Body of pancreas (tissue), 4 donors: Measurements from ENCODE around the gene ZNF117. TPM values are rescaled to one million over a fixed set of nuclear protein-coding genes. Genes with fewer than 3 reads are reported as not detected.
A peak's percentile ranks its signal among the peaks of the same experiment; 100 is the strongest.

Experiments used
- ATAC-seq: fragments of 150-250 bp; one replicate; pipeline ENCODE4 v1.9.1; 2016
- DNase-seq, 4 donors: peaks; one replicate each; pipeline ENCODE4 v3.0.0-alpha.2; 2019
- H3K27ac ChIP-seq, 4 donors: fragments of 200-600 bp; sonication (generic); 1 replicate in 3 of 4; 2 replicates in 1 of 4; pipeline versions ENCODE4 v1.5.1 to v1.6.1; 2016 to 2019; ENCODE audit warnings: mild to moderate bottlenecking in 1 of 4, mixed read lengths in 1 of 4, moderate library complexity in 1 of 4
- H3K27me3 ChIP-seq, 2 donors: fragments of 200-600 bp; sonication (generic); one replicate each; pipeline ENCODE4 v1.6.0; 2016; ENCODE audit warnings: mild to moderate bottlenecking in 1 of 2
- H3K36me3 ChIP-seq, 2 donors: fragments of 200-600 bp; sonication (generic); replicated peaks in 1 of 2; 2 replicates each; pipeline ENCODE4 v1.5.1; 2016; ENCODE audit warnings: low read depth in 2 of 2; ENCODE audit not compliant: insufficient read depth in 1 of 2
- H3K4me1 ChIP-seq: fragments of 200-600 bp; sonication (generic); one replicate; pipeline ENCODE4 v1.6.0; 2016
- H3K4me3 ChIP-seq, 2 donors: fragments of 200-600 bp; sonication (generic); 1 replicate in 1 of 2; 2 replicates in 1 of 2; pipeline ENCODE4 v1.5.1; 2016 to 2019
- H3K9me3 ChIP-seq, 3 donors: fragments of 200-600 bp; sonication (generic); 1 replicate in 2 of 3; 2 replicates in 1 of 3; pipeline ENCODE4 v1.5.1; 2016
- POLR2A ChIP-seq, 3 donors: fragments of 450-650 bp; IDR thresholded peaks; one replicate each; pipeline ENCODE4 v1.6.1; 2016; ENCODE audit warnings: antibody characterized with exemption in 3 of 3, mild to moderate bottlenecking in 2 of 3
- WGBS, 2 donors: methylation state at CpG; one replicate each; pipeline ENCODE4 v1.1.5; 2017; 5-methylcytosine and 5-hydroxymethylcytosine counted together
- intact Hi-C: fragments of 100-400 bp; cut with DNase I; formaldehyde crosslinking; loops from one replicate; pipeline ENCODE4 v1.15.1; 2023
- total RNA-seq, 2 donors: library from RNA; depleted of rRNA; stranded (reverse); fragments of >200 nt; gene quantifications; one replicate each; pipeline ENCODE4 v1.1.0, GENCODE V29; 2016
- TF ChIP-seq, protein P1 (sequence below), 7 experiments: fragments of 450-650 bp in 4 of 7; fragments of 200-600 bp in 3 of 7; sonication (generic) in 3 of 7; IDR thresholded peaks; one replicate each; pipeline ENCODE4 v1.5.1; 2016 to 2019; ENCODE audit warnings: antibody characterized with exemption in 7 of 7

The ZNF117 gene
- total RNA-seq, 2 donors from 2014 or later: 6.9 to 11.2 TPM

DNA sequence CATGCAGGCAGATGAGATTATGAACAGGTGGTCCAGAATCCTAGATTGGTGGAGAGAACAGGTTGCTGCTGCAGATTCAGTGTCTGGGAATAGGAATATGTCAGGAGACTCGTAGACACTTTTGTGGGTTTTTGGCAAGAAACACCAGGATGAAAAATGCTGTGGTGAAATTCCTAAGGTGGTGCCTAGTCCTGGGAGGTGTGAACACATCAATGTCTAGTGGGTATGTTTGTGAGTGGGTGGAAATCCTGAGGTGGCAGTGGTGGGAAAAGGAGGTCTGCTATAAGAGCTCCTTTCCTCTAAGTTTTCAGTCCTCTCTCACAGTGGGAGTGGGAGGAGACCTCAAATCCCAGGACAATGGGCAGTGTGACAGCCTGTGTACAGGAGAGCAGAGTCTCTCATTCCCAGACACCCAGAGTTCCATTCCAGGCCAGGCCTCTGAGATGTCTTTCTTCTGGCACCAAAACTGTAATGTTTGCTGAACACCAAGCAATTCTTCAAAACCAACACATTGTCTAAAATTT, 10.5 kb upstream of the ZNF117 start:
- H3K9me3 ChIP-seq: no peaks in the 10 kb centered on the region
- WGBS, 2 donors: 0% methylated on average over 1 of the region's 1 CpG
- TF ChIP-seq, protein P1, sequence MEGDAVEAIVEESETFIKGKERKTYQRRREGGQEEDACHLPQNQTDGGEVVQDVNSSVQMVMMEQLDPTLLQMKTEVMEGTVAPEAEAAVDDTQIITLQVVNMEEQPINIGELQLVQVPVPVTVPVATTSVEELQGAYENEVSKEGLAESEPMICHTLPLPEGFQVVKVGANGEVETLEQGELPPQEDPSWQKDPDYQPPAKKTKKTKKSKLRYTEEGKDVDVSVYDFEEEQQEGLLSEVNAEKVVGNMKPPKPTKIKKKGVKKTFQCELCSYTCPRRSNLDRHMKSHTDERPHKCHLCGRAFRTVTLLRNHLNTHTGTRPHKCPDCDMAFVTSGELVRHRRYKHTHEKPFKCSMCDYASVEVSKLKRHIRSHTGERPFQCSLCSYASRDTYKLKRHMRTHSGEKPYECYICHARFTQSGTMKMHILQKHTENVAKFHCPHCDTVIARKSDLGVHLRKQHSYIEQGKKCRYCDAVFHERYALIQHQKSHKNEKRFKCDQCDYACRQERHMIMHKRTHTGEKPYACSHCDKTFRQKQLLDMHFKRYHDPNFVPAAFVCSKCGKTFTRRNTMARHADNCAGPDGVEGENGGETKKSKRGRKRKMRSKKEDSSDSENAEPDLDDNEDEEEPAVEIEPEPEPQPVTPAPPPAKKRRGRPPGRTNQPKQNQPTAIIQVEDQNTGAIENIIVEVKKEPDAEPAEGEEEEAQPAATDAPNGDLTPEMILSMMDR (IDR thresholded peaks at IDR 0.05): no peak
- TF ChIP-seq POLR2A (IDR thresholded peaks at IDR 0.05): no peak
- H3K27me3 ChIP-seq: no peaks in the 10 kb centered on the region
- no peak overlapping the region for H3K4me3 ChIP-seq
- no peak for DNase-seq
- no peak for ATAC-seq
- intact Hi-C loops: no loop called here
- H3K4me1 ChIP-seq: peaks cover 81% of the 10 kb centered on the region
- H3K36me3 ChIP-seq: no peaks in the 10 kb centered on the region
- H3K27ac ChIP-seq: peak overlapping the region in 2 of 4 donors; percentile 12 to 60

DNA sequence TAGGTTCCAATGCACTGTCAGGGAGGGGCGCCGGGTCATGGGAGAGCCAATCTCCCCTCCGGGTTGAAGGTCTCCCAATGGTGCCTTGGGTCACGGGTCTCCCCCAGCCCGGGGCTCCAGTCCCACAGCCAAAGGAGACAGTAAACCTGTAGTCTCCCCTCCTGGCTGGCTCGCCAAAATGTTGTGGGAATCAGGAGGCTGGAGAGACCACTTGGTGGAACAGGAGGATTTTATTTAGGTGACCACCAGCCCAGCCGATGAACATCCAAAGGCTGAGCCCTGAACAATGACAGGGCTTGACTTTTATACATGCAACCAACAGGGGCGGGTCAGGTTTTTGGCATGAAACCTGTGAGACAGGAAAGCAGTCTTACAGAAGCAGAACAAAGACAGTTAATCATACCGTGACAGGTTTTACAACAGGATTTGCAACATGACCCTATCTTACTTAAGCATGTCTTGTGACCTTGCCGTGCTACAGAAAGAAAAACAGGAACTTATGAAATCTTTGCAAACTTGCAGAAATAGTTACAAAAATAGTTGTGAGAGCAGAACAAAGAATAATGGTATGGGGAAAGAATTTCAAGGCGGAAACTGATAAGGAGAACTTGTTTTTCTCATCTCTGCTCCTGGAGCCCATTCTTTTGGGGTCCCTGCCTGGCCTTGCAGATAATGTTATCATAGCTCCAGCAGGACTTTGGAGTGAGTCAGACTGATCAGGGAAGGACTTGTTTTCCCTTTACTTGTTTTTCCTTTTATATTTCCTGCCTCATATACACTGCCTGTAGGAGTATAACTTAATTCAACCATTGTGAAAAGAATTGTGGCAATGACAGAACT, 8.5 kb upstream of the ZNF117 start:
- Histone ChIP-seq H3K4me1 (peaks cover 68% of the 10 kb centered on the region), H3K4me3 (no peak overlapping the region), H3K27ac (peak overlapping the region; percentile 53 to 83 (median 80)), H3K36me3 (no peaks in the 10 kb centered on the region), H3K9me3 (no peaks in the 10 kb centered on the region), H3K27me3 (no peaks in the 10 kb centered on the region)
- WGBS, 2 donors: 25 to 60% methylated on average over 4 to 11 of the region's 11 CpGs
- peak; percentile 61 to 77 (median 68) for DNase-seq
- TF ChIP-seq, protein P1 (IDR thresholded peaks at IDR 0.05): peak in 1 of 7 experiments; percentile 19
- TF ChIP-seq POLR2A (IDR thresholded peaks at IDR 0.05): peak in 1 of 3 donors; percentile 38
- peak; percentile 78 for ATAC-seq
- intact Hi-C loops: no loop called here

DNA sequence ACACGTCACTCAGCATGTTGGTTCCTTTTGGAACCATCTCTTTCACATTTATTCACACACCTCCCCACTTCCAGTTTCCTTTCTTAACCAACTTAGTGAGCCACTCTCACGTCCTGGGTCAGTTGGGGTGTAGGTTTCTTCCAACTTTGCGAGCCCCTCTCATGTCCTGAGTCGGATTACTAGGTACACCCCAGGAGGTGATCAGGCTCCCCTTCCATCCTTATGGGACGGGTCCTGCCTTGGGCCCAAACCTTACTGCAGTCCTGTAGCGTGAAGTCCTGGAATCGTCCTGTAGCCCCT, 8.0 kb upstream of the ZNF117 start:
- no peaks in the 10 kb centered on the region for H3K36me3 ChIP-seq
- H3K4me1 ChIP-seq: peaks cover 63% of the 10 kb centered on the region
- H3K9me3 ChIP-seq: no peaks in the 10 kb centered on the region
- intact Hi-C loops: no loop called here
- no peak for ATAC-seq
- H3K4me3 ChIP-seq: no peak overlapping the region
- 90 to 91% methylated on average over 5 to 7 of the region's 7 CpGs for WGBS, 2 donors
- H3K27me3 ChIP-seq: no peaks in the 10 kb centered on the region
- no peak for DNase-seq
- H3K27ac ChIP-seq: peak overlapping the region; percentile 47 to 83 (median 80)
- TF ChIP-seq POLR2A (IDR thresholded peaks at IDR 0.05): no peak
- TF ChIP-seq, protein P1 (IDR thresholded peaks at IDR 0.05): no peak

DNA sequence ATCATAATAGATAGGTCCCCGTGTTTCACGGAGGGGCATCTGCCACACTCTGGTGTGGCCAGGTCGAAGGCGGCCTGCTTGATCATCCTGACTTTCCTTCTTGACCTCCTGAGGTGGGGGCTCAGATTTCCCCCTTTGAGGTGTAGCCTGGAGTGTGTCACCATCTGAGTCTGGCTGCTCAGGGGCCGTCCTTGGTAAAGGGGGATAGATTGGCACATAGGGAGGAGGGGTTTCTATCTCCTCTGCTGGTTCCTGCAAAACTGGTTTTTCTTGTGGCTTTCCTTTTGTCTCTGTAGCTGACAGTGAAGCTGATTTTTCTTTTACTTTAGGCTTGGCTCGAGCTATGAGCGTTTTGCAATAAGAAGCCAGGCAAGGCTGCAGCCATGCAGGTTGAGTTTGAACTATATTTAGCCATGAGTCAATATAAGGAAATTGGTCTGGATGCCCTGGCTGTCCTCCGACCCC, 7.1 kb upstream of the ZNF117 start:
- H3K36me3 ChIP-seq: no peaks in the 10 kb centered on the region
- ATAC-seq (peak; percentile 82), DNase-seq (peak; percentile 62 to 84 (median 75))
- H3K9me3 ChIP-seq: no peaks in the 10 kb centered on the region
- H3K27me3 ChIP-seq: no peaks in the 10 kb centered on the region
- WGBS, 2 donors: 24 to 47% methylated on average over 8 of the region's 8 CpGs
- intact Hi-C loops: no loop called here
- H3K4me3 ChIP-seq: no peak overlapping the region
- TF ChIP-seq, protein P1 (IDR thresholded peaks at IDR 0.05): no peak
- TF ChIP-seq POLR2A (IDR thresholded peaks at IDR 0.05): peak in 1 of 3 donors; percentile 3
- H3K4me1 ChIP-seq: peaks cover 56% of the 10 kb centered on the region
- H3K27ac ChIP-seq: peak overlapping the region; percentile 47 to 84 (median 82)
